T-helper 2 cell treated with Interferon-gamma antibody and Interleukin-4, amounts not matched to agents 5 μg/mL and 100 μg/mL, for 36 hours (primary cell): ENCODE results near the gene PRPF40B.

ENCODE experiments used
- DNase-seq: peaks from one replicate; pipeline ENCODE4 v3.0.0; 2021; ENCODE audit warnings: low spot score
- H3K27ac Mint-ChIP-seq: one replicate; pipeline ENCODE4 v1.8.0; 2021; ENCODE audit warnings: mild to moderate bottlenecking, mixed read lengths
- H3K27me3 Mint-ChIP-seq: one replicate; pipeline ENCODE4 v1.8.0; 2021; ENCODE audit warnings: low read depth, mixed read lengths
- H3K36me3 Mint-ChIP-seq: one replicate; pipeline ENCODE4 v1.8.0; 2021; ENCODE audit warnings: low read depth, mixed read lengths
- H3K4me1 Mint-ChIP-seq: one replicate; pipeline ENCODE4 v1.8.0; 2021; ENCODE audit warnings: low read depth, mixed read lengths
- H3K4me3 Mint-ChIP-seq: one replicate; pipeline ENCODE4 v1.8.0; 2022; ENCODE audit warnings: mild to moderate bottlenecking, moderate library complexity, mixed read lengths
- H3K9me3 Mint-ChIP-seq: one replicate; pipeline ENCODE4 v1.8.0; 2021; ENCODE audit warnings: mixed read lengths

Gene PRPF40B

GRCh38 chr12:49649445-49649844 lies 26.1 kb downstream of the PRPF40B start:
- Mint-ChIP-seq H3K27me3 (no peaks in the 10 kb centered on the region), H3K4me3 (no peak overlapping the region), H3K27ac (peak overlapping the region; percentile 76), H3K36me3 (peaks cover 35% of the 10 kb centered on the region), H3K4me1 (peaks cover 14% of the 10 kb centered on the region), H3K9me3 (no peaks in the 10 kb centered on the region)
- no peak for DNase-seq

- no peak overlapping the region for H3K4me3 Mint-ChIP-seq
- DNase-seq: no peak
- peaks cover 10% of the 10 kb centered on the region for H3K4me1 Mint-ChIP-seq
- H3K36me3 Mint-ChIP-seq: peaks cover 32% of the 10 kb centered on the region
- no peaks in the 10 kb centered on the region for H3K27me3 Mint-ChIP-seq
- H3K27ac Mint-ChIP-seq: peak overlapping the region; percentile 3
- H3K9me3 Mint-ChIP-seq: no peaks in the 10 kb centered on the region
Observed at GRCh38 chr12:49649892-49650291, 26.5 kb downstream of the PRPF40B start.

GRCh38 chr12:49651855-49652254 lies 28.5 kb downstream of the PRPF40B start:
- Mint-ChIP-seq H3K4me1 (peaks cover 23% of the 10 kb centered on the region), H3K4me3 (no peak overlapping the region), H3K9me3 (no peaks in the 10 kb centered on the region), H3K27me3 (no peaks in the 10 kb centered on the region), H3K36me3 (peaks cover 40% of the 10 kb centered on the region), H3K27ac (no peak overlapping the region)
- no peak for DNase-seq

- H3K27me3 Mint-ChIP-seq: no peaks in the 10 kb centered on the region
- peaks cover 40% of the 10 kb centered on the region for H3K36me3 Mint-ChIP-seq
- DNase-seq: no peak
- H3K4me3 Mint-ChIP-seq: no peak overlapping the region
- H3K27ac Mint-ChIP-seq: no peak overlapping the region
- no peaks in the 10 kb centered on the region for H3K9me3 Mint-ChIP-seq
- H3K4me1 Mint-ChIP-seq: peaks cover 25% of the 10 kb centered on the region
Observed at GRCh38 chr12:49652921-49653520, 29.7 kb downstream of the PRPF40B start.

GRCh38 chr12:49654715-49655114 lies 31.4 kb downstream of the PRPF40B start:
- peaks cover 19% of the 10 kb centered on the region for H3K4me1 Mint-ChIP-seq
- no peaks in the 10 kb centered on the region for H3K27me3 Mint-ChIP-seq
- no peak overlapping the region for H3K27ac Mint-ChIP-seq
- no peaks in the 10 kb centered on the region for H3K9me3 Mint-ChIP-seq
- no peak for DNase-seq
- H3K4me3 Mint-ChIP-seq: no peak overlapping the region
- H3K36me3 Mint-ChIP-seq: peaks cover 32% of the 10 kb centered on the region

GRCh38 chr12:49655595-49656236 lies 32.4 kb downstream of the PRPF40B start:
- DNase-seq: no peak
- Mint-ChIP-seq H3K36me3 (peaks cover 34% of the 10 kb centered on the region), H3K4me1 (peaks cover 21% of the 10 kb centered on the region), H3K4me3 (no peak overlapping the region), H3K27ac (no peak overlapping the region), H3K9me3 (no peaks in the 10 kb centered on the region), H3K27me3 (no peaks in the 10 kb centered on the region)

- no peak for DNase-seq
- Mint-ChIP-seq H3K27ac (peak overlapping the region; percentile 43), H3K4me3 (no peak overlapping the region), H3K36me3 (peaks cover 49% of the 10 kb centered on the region), H3K4me1 (peaks cover 46% of the 10 kb centered on the region), H3K27me3 (no peaks in the 10 kb centered on the region), H3K9me3 (no peaks in the 10 kb centered on the region)
Observed at GRCh38 chr12:49658276-49658675, 34.9 kb downstream of the PRPF40B start.

- peaks cover 49% of the 10 kb centered on the region for H3K36me3 Mint-ChIP-seq
- no peaks in the 10 kb centered on the region for H3K9me3 Mint-ChIP-seq
- DNase-seq: no peak
- H3K4me1 Mint-ChIP-seq: peaks cover 59% of the 10 kb centered on the region
- H3K4me3 Mint-ChIP-seq: no peak overlapping the region
- no peaks in the 10 kb centered on the region for H3K27me3 Mint-ChIP-seq
- no peak overlapping the region for H3K27ac Mint-ChIP-seq
Observed at GRCh38 chr12:49659753-49660152, 36.4 kb downstream of the PRPF40B start.

- Mint-ChIP-seq H3K4me3 (peak overlapping the region; percentile 37), H3K36me3 (peaks cover 48% of the 10 kb centered on the region), H3K27ac (peak overlapping the region; percentile 91), H3K9me3 (no peaks in the 10 kb centered on the region), H3K4me1 (peaks cover 60% of the 10 kb centered on the region), H3K27me3 (no peaks in the 10 kb centered on the region)
- no peak for DNase-seq
Observed at GRCh38 chr12:49661191-49661590, 37.8 kb downstream of the PRPF40B start.

- no peak for DNase-seq
- Mint-ChIP-seq H3K36me3 (peaks cover 44% of the 10 kb centered on the region), H3K27me3 (no peaks in the 10 kb centered on the region), H3K4me3 (peak overlapping the region; percentile 81), H3K4me1 (peaks cover 55% of the 10 kb centered on the region), H3K27ac (peak overlapping the region; percentile 91), H3K9me3 (no peaks in the 10 kb centered on the region)
Observed at GRCh38 chr12:49661746-49662145, 38.4 kb downstream of the PRPF40B start.

- peaks cover 61% of the 10 kb centered on the region for H3K4me1 Mint-ChIP-seq
- H3K36me3 Mint-ChIP-seq: peaks cover 37% of the 10 kb centered on the region
- peak; percentile 66 for DNase-seq
- no peaks in the 10 kb centered on the region for H3K27me3 Mint-ChIP-seq
- peak overlapping the region; percentile 81 for H3K4me3 Mint-ChIP-seq
- H3K9me3 Mint-ChIP-seq: no peaks in the 10 kb centered on the region
- H3K27ac Mint-ChIP-seq: peak overlapping the region; percentile 91
Observed at GRCh38 chr12:49662998-49663843, 39.9 kb downstream of the PRPF40B start.

GRCh38 chr12:49664167-49664566 lies 40.8 kb downstream of the PRPF40B start:
- H3K9me3 Mint-ChIP-seq: no peaks in the 10 kb centered on the region
- peaks cover 35% of the 10 kb centered on the region for H3K36me3 Mint-ChIP-seq
- peak overlapping the region; percentile 14 for H3K4me3 Mint-ChIP-seq
- peak overlapping the region; percentile 91 for H3K27ac Mint-ChIP-seq
- DNase-seq: no peak
- peaks cover 61% of the 10 kb centered on the region for H3K4me1 Mint-ChIP-seq
- no peaks in the 10 kb centered on the region for H3K27me3 Mint-ChIP-seq

GRCh38 chr12:49664591-49665239 lies 41.4 kb downstream of the PRPF40B start:
- no peaks in the 10 kb centered on the region for H3K27me3 Mint-ChIP-seq
- H3K36me3 Mint-ChIP-seq: peaks cover 36% of the 10 kb centered on the region
- no peaks in the 10 kb centered on the region for H3K9me3 Mint-ChIP-seq
- DNase-seq: no peak
- peak overlapping the region; percentile 44 for H3K27ac Mint-ChIP-seq
- H3K4me1 Mint-ChIP-seq: peaks cover 62% of the 10 kb centered on the region
- H3K4me3 Mint-ChIP-seq: peak overlapping the region; percentile 28

GRCh38 chr12:49665384-49665783 lies 42.0 kb downstream of the PRPF40B start:
- Mint-ChIP-seq H3K27ac (no peak overlapping the region), H3K27me3 (no peaks in the 10 kb centered on the region), H3K4me3 (peak overlapping the region; percentile 28), H3K4me1 (peaks cover 67% of the 10 kb centered on the region), H3K9me3 (no peaks in the 10 kb centered on the region), H3K36me3 (peaks cover 33% of the 10 kb centered on the region)
- DNase-seq: no peak
